Fibroblast of skin of abdomen (primary cell): ENCODE data around the gene LMOD1.
"Not testable (repeated sequence)": the region's sequence is repeated elsewhere in the genome, so short reads cannot be mapped to it uniquely, and the experiment has no call there.

ENCODE experiments used
- DNase-seq: peaks from one replicate; pipeline ENCODE4 v3.0.0-alpha.2; 2013

LMOD1 gene

GRCh38 chr1:201945863-201946223 is 505 bp downstream of the LMOD1 start:
- no peak for DNase-seq

GRCh38 chr1:201945157-201945556 is 1.2 kb downstream of the LMOD1 start:
- DNase-seq: no peak

DNA sequence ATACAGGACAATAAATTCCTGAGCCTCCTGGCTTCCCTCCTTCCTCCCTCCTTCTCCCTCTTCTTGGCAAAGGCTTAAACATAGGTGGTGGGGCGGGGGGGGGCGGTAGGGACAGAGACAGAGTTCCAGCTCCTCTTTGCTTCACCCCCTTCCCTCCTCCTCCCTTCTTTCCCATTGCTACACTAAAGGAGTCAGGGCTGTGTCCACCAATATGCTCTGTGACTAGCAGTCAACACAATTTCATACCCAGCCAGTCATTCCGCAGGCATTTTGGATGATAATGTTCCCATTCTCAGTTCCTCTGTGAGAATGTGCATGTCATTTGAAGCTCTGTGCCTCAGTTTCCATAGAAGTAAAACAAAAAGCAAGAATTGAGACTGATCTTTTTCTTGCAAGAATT is 1.7 kb downstream of the LMOD1 start:
- no peak for DNase-seq

DNA sequence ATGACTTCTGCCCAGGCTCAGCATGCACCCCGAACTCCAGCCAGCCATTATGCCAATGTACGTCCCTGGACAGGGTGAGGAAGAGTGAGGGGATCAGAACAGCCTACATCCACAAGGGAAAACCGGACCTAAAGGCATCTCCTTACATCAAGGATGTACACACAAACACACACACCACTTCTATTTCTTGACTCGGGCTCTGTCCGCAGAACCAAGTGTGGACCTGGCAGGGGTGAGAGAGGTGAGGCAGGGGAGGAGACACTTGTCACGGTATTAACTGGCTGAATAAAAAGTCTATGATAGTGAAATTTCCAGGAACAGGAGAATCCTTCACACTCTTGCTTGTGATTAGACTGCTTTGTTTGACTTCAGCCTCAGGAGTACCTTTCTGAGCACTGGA is 2.3 kb downstream of the LMOD1 start:
- DNase-seq: no peak

- DNase-seq: no peak
Observed at GRCh38 chr1:201942129-201942495, 4.2 kb downstream of the LMOD1 start.

DNA sequence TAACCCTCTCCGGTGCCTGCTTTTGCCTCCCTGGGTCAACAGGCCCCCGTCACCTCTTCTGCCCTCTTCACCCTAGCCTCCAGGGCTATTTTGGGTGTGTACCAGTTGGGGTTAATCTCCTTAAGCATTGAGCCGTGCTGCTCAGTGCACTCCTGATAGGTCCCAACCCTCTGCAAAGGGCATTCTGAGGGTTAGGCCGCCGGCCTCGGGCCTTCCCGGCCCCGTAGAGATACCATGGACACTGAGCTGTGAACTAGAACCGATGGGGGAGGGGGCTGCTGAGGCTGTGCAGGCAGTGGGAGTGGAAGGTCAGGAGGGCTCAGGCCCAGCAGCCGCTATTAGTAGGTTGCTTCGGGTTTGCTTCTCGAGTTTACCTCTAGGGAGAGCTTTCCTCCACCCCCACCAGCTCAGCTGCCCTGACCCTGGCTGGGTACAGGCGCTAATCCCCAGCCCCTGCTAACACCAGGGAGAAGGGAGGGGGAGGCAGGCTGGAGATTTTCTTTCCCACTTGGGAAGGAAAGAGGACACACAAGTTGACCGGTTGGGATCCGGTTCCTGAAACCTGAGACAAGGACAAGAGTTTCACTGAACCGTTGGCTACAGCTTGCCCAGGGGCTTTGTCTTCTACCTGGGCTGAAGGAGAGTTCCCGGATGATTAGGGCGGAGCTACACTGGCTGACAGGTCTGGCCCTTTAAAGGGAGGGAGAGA is 4.8 kb downstream of the LMOD1 start:
- no peak for DNase-seq

- not testable (repeated sequence) for DNase-seq
Observed at GRCh38 chr1:201940316-201940715, 6.0 kb downstream of the LMOD1 start.

DNA sequence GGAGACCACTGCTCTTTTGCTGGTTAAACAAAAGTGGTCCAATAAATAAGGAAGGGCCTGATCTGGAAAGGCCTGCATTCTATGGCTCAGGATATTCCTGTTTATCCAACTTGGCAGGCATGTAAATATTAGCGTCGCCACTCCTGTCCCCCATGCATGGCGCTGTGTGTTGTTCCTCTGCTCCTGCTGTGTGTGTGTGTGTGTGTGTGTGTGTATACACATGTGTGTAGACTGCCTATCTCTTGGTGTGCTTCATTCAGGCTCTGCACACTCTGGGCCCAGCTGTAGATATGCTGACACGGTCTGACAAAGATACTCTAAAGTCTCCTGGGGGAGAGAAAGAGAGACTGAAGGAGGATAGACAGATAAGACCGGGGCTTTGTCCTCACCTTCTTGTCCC is 6.8 kb downstream of the LMOD1 start:
- no peak for DNase-seq

- DNase-seq: no peak
Observed at GRCh38 chr1:201939148-201939547, 7.2 kb downstream of the LMOD1 start.

- DNase-seq: no peak
Observed at GRCh38 chr1:201938440-201939035, 7.8 kb downstream of the LMOD1 start.

DNA sequence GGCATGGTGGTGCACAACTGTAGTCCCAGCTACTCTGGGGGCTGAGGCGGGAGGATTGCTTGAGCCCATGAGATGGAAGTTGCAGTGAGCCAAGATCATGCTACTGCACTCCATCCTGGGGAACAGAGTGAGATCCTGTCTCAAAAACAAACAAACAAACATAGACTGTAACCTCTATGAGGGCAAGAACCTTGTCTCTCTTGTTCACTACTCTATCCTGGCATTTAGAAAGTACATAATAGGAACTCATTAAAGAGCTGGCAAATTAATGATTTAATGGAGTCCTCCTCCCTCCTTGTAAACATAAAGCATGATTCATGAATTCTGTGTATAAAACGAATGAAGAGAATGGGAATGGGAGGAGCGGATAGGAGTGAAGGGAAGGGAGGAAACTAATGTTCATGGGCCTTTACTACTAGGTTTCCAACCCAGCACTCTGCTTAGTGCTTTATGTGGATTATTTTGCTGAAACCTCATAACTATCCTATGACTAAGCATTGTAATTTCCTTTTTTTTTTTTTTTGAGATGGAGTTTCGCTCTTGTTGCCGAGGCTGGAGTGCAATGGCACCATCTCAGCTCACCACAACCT is 8.6 kb downstream of the LMOD1 start:
- peak; percentile 83 for DNase-seq

- DNase-seq: no peak
Observed at GRCh38 chr1:201933840-201934430, 12.4 kb downstream of the LMOD1 start.

GRCh38 chr1:201930803-201931202 is 15.5 kb downstream of the LMOD1 start:
- DNase-seq: no peak

DNA sequence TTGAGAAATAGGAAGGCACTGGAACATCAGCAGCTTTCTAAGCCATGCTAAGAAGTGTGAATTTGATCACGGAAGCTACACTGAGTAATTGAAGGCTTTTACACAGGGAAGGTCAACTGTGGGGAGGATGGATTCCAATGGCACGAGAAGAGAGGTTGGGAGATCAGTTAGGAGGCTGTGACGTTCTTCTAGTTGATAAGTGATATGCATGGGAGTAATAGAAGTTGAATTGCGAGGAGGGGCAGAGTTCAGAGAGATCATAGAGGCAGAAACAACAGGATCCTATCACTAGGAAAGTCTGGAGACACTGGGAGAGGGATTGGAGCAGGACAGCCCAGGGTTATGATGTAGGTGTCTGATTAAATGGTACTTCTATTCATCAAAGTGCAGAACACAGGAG is 16.2 kb downstream of the LMOD1 start:
- no peak for DNase-seq

DNA sequence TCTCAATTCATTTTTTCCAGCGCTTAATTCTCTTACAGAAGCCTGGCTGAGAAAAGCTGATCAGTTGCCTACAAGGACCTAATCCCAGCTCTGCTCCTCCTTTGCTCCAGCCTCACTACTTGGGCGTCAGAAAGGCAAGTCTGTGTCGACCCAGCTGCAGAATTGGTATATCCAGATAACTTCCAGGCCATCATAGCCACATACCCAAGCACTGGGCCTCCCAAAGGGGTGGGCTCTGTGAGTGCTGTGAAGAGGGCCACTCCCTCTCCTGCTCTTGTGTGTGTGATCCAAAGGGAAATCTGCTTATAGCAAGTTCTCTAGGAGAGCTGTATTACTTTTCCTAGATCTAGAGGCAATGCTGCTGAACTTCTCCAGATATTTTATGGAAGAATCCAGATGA is 18.1 kb downstream of the LMOD1 start:
- DNase-seq: no peak

GRCh38 chr1:201925981-201926645 is 20.2 kb downstream of the LMOD1 start:
- peak; percentile 35 for DNase-seq

- no peak for DNase-seq
Observed at GRCh38 chr1:201925301-201925567, 21.1 kb downstream of the LMOD1 start.

- no peak for DNase-seq
Observed at GRCh38 chr1:201921952-201922558, 24.3 kb downstream of the LMOD1 start.

- DNase-seq: no peak
Observed at GRCh38 chr1:201918343-201918742, 28.0 kb downstream of the LMOD1 start.

GRCh38 chr1:201917362-201918033 is 28.9 kb downstream of the LMOD1 start:
- DNase-seq: peak; percentile 70

- DNase-seq: peak; percentile 77
Observed at GRCh38 chr1:201916649-201917249, 29.6 kb downstream of the LMOD1 start.
